ENCODE data around the gene PVALEF.

PVALEF gene

GRCh38 chr17:81154961-81155360, 10.3 kb upstream of the PVALEF start:
- ChIA-PET POLR2A (no interaction called here), CTCF (no interaction called here)
- no peak for TF ChIP-seq ZNF384 (IDR thresholded peaks at IDR 0.05)
- TF ChIP-seq TARDBP (IDR thresholded peaks at IDR 0.05), result no peak
- TF ChIP-seq ELF4 (IDR thresholded peaks at IDR 0.05), result no peak
- TF ChIP-seq PKNOX1 (IDR thresholded peaks at IDR 0.05), result no peak
- TF ChIP-seq FOXM1 (IDR thresholded peaks at IDR 0.05; ENCODE audit: borderline replicate concordance), result no peak
- TF ChIP-seq NFRKB (IDR thresholded peaks at IDR 0.05), result no peak
- no peak for TF ChIP-seq SUZ12 (IDR thresholded peaks at IDR 0.05)
- no peak for TF ChIP-seq L3MBTL2 (conservative IDR thresholded peaks at IDR 0.05)
- TF ChIP-seq SP1 (IDR thresholded peaks at IDR 0.05), result no peak
- no peak for TF ChIP-seq CTBP1 (IDR thresholded peaks at IDR 0.05; ENCODE audit: borderline replicate concordance)
- TF ChIP-seq FOXK2 (IDR thresholded peaks at IDR 0.05), result no peak
- TF ChIP-seq FOXA1 (IDR thresholded peaks at IDR 0.05), result no peak
- TF ChIP-seq LEF1 (IDR thresholded peaks at IDR 0.05; ENCODE audit: borderline replicate concordance), result no peak
- DNase-seq (ENCODE audit: extremely low spot score), result no peak

- DNase-seq (ENCODE audit: extremely low spot score), result no peak
- ChIA-PET CTCF (interaction anchor here (0.7 kb wide), 1 partner anchor 363 kb away, joined by 3 read pairs; no protein-coding TSS in a partner anchor), POLR2A (no interaction called here)
- TF ChIP-seq FOXK2 (IDR thresholded peaks at IDR 0.05) (no peak), FOXA1 (IDR thresholded peaks at IDR 0.05) (no peak), ARNT (IDR thresholded peaks at IDR 0.05) (no peak)
Observed at GRCh38 chr17:81156866-81157805, 8.2 kb upstream of the PVALEF start.

GRCh38 chr17:81157848-81158687, 7.2 kb upstream of the PVALEF start:
- no peak for TF ChIP-seq FOXM1 (IDR thresholded peaks at IDR 0.05; ENCODE audit: borderline replicate concordance)
- no peak for TF ChIP-seq SUZ12 (IDR thresholded peaks at IDR 0.05)
- TF ChIP-seq NFRKB (IDR thresholded peaks at IDR 0.05), result no peak
- no peak for TF ChIP-seq PKNOX1 (IDR thresholded peaks at IDR 0.05)
- no peak for TF ChIP-seq LEF1 (IDR thresholded peaks at IDR 0.05; ENCODE audit: borderline replicate concordance)
- no peak for TF ChIP-seq FOXA1 (IDR thresholded peaks at IDR 0.05)
- TF ChIP-seq ELF4 (IDR thresholded peaks at IDR 0.05), result no peak
- TF ChIP-seq L3MBTL2 (conservative IDR thresholded peaks at IDR 0.05), result no peak
- TF ChIP-seq ARNT (IDR thresholded peaks at IDR 0.05), result no peak
- no peak for TF ChIP-seq HDGF (IDR thresholded peaks at IDR 0.05; ENCODE audit: borderline replicate concordance)
- TF ChIP-seq BHLHE40 (IDR thresholded peaks at IDR 0.05; ENCODE audit: borderline replicate concordance), result no peak
- ChIA-PET POLR2A (no interaction called here), CTCF (no interaction called here)
- no peak for DNase-seq (ENCODE audit: extremely low spot score)

- CTCF ChIA-PET, result no interaction called here
- TF ChIP-seq ARNT (IDR thresholded peaks at IDR 0.05), result no peak
- no peak for TF ChIP-seq NFRKB (IDR thresholded peaks at IDR 0.05)
- TF ChIP-seq CTBP1 (IDR thresholded peaks at IDR 0.05; ENCODE audit: borderline replicate concordance), result no peak
- TF ChIP-seq LEF1 (IDR thresholded peaks at IDR 0.05; ENCODE audit: borderline replicate concordance), result no peak
- no peak for TF ChIP-seq HDGF (IDR thresholded peaks at IDR 0.05; ENCODE audit: borderline replicate concordance)
- no peak for TF ChIP-seq FOXA1 (IDR thresholded peaks at IDR 0.05)
- no peak for TF ChIP-seq ZNF384 (IDR thresholded peaks at IDR 0.05)
- no peak for TF ChIP-seq TARDBP (IDR thresholded peaks at IDR 0.05)
- no peak for TF ChIP-seq PKNOX1 (IDR thresholded peaks at IDR 0.05)
- TF ChIP-seq BHLHE40 (IDR thresholded peaks at IDR 0.05; ENCODE audit: borderline replicate concordance), result no peak
- TF ChIP-seq SUZ12 (IDR thresholded peaks at IDR 0.05), result no peak
- TF ChIP-seq ELF4 (IDR thresholded peaks at IDR 0.05), result no peak
- no peak for TF ChIP-seq FOXM1 (IDR thresholded peaks at IDR 0.05; ENCODE audit: borderline replicate concordance)
- no peak for TF ChIP-seq FOXK2 (IDR thresholded peaks at IDR 0.05)
- TF ChIP-seq L3MBTL2 (conservative IDR thresholded peaks at IDR 0.05), result no peak
- TF ChIP-seq SP1 (IDR thresholded peaks at IDR 0.05), result no peak
- DNase-seq (ENCODE audit: extremely low spot score), result no peak
- POLR2A ChIA-PET, result no interaction called here
Observed at GRCh38 chr17:81158688-81159590, 6.4 kb upstream of the PVALEF start.

GRCh38 chr17:81159611-81160265, 5.6 kb upstream of the PVALEF start:
- DNase-seq (ENCODE audit: extremely low spot score), result no peak
- POLR2A ChIA-PET, result no interaction called here
- CTCF ChIA-PET, result no interaction called here
- TF ChIP-seq ARNT (IDR thresholded peaks at IDR 0.05), result no peak
- TF ChIP-seq LEF1 (IDR thresholded peaks at IDR 0.05; ENCODE audit: borderline replicate concordance), result no peak
- no peak for TF ChIP-seq ELF4 (IDR thresholded peaks at IDR 0.05)
- no peak for TF ChIP-seq SP1 (IDR thresholded peaks at IDR 0.05)
- no peak for TF ChIP-seq TARDBP (IDR thresholded peaks at IDR 0.05)
- no peak for TF ChIP-seq CTBP1 (IDR thresholded peaks at IDR 0.05; ENCODE audit: borderline replicate concordance)
- no peak for TF ChIP-seq HDGF (IDR thresholded peaks at IDR 0.05; ENCODE audit: borderline replicate concordance)
- no peak for TF ChIP-seq FOXM1 (IDR thresholded peaks at IDR 0.05; ENCODE audit: borderline replicate concordance)
- TF ChIP-seq ZNF384 (IDR thresholded peaks at IDR 0.05), result no peak
- no peak for TF ChIP-seq NFRKB (IDR thresholded peaks at IDR 0.05)

Measured in HEK293T (cell line).